Stimulated activated CD4-positive, alpha-beta T cell treated with anti-CD3 and anti-CD28 coated beads, Interleukin-1b, Interleukin-23, amount 100 ng/mL, for 24 hours (primary cell): Measurements from ENCODE around the gene PCNX1.
"Not testable (repeated sequence)": the region's sequence is repeated elsewhere in the genome, so short reads cannot be mapped to it uniquely, and the experiment has no call there.

Experiments
- DNase-seq, 4 experiments: peaks; one replicate each; pipeline ENCODE4 v3.0.0-alpha.2; 2020; ENCODE audit warnings: low read depth in 4 of 4, low spot score in 1 of 4

PCNX1 gene

GRCh38 chr14:70915415-70915814 lies 8.2 kb downstream of the PCNX1 start:
- no peak for DNase-seq

GRCh38 chr14:70916300-70916699 lies 9.0 kb downstream of the PCNX1 start:
- DNase-seq: no peak

GRCh38 chr14:70916799-70917198 lies 9.5 kb downstream of the PCNX1 start:
- DNase-seq: no peak

GRCh38 chr14:70917633-70918032 lies 10.4 kb downstream of the PCNX1 start:
- no peak for DNase-seq

- peak in 1 of 4 experiments; percentile 13 for DNase-seq
These were observed 12.5 kb downstream of the PCNX1 start for GRCh38 chr14:70919774-70920173.

- DNase-seq: no peak
These were observed 13.3 kb downstream of the PCNX1 start for GRCh38 chr14:70920608-70921007.

- no peak for DNase-seq
These were observed 14.4 kb downstream of the PCNX1 start for GRCh38 chr14:70921669-70922068.

GRCh38 chr14:70924521-70924920 lies 17.3 kb downstream of the PCNX1 start:
- DNase-seq: no peak

GRCh38 chr14:70926235-70926830 lies 19.1 kb downstream of the PCNX1 start:
- DNase-seq: no peak

GRCh38 chr14:70931008-70931407 lies 23.7 kb downstream of the PCNX1 start:
- no peak for DNase-seq

- DNase-seq: no peak
These were observed 26.8 kb downstream of the PCNX1 start for GRCh38 chr14:70934084-70934483.

GRCh38 chr14:70934502-70935134 lies 27.4 kb downstream of the PCNX1 start:
- no peak for DNase-seq

- no peak for DNase-seq
These were observed 27.9 kb downstream of the PCNX1 start for GRCh38 chr14:70935135-70935534.

GRCh38 chr14:70939693-70940092 lies 32.4 kb downstream of the PCNX1 start:
- DNase-seq: not testable (repeated sequence)

GRCh38 chr14:70941637-70942341 lies 34.5 kb downstream of the PCNX1 start:
- peak in 2 of 4 experiments; percentile 19 to 21 for DNase-seq

- DNase-seq: no peak
These were observed 35.1 kb downstream of the PCNX1 start for GRCh38 chr14:70942342-70942706.

GRCh38 chr14:70942721-70943120 lies 35.5 kb downstream of the PCNX1 start:
- peak in 1 of 4 experiments; percentile 13 for DNase-seq

- no peak for DNase-seq
These were observed 36.6 kb downstream of the PCNX1 start for GRCh38 chr14:70943838-70944237.

GRCh38 chr14:70947739-70948138 lies 40.5 kb downstream of the PCNX1 start:
- DNase-seq: no peak

- no peak for DNase-seq
These were observed 45.2 kb downstream of the PCNX1 start for GRCh38 chr14:70952485-70952884.

GRCh38 chr14:70954068-70954467 lies 46.8 kb downstream of the PCNX1 start:
- no peak for DNase-seq
